Activated B cell treated with CpG ODN at 0.5 μM for 24 hours (primary cell): Measurements from ENCODE around the gene CALN1. TPM values are rescaled to one million over a fixed set of nuclear protein-coding genes. Genes with fewer than 3 reads are reported as not detected.

Source experiments
- ATAC-seq: fragments of 200-7000 bp; cut with Tn5 transposase; one replicate; pipeline ENCODE4 v1.10.0; 2021; ENCODE audit warnings: low read depth, mild to moderate bottlenecking, moderate library complexity
- CTCF ChIA-PET: fragments of 350-600 bp; sonication (Branson Sonifier 250); formaldehyde crosslinking; loops from one replicate; lab custom pipeline; 2021; ENCODE audit warnings: antibody characterized with exemption; lab: Charles Lee
- POLR2A ChIA-PET: fragments of 350-600 bp; sonication (Branson Sonifier 250); formaldehyde crosslinking; loops from one replicate; lab custom pipeline; 2021; ENCODE audit warnings: antibody characterized with exemption; lab: Charles Lee
- DNase-seq: peaks from one replicate; pipeline ENCODE4 v3.0.0; 2022
- H3K27ac Mint-ChIP-seq: one replicate; pipeline ENCODE4 v1.8.0; 2020; ENCODE audit warnings: mixed read lengths
- H3K27me3 Mint-ChIP-seq: one replicate; pipeline ENCODE4 v1.8.0; 2021; ENCODE audit warnings: mixed read lengths
- H3K36me3 Mint-ChIP-seq: one replicate; pipeline ENCODE4 v1.8.0; 2021; ENCODE audit warnings: low read depth, mixed read lengths
- H3K4me1 Mint-ChIP-seq: one replicate; pipeline ENCODE4 v1.8.0; 2021; ENCODE audit warnings: mixed read lengths
- H3K4me3 Mint-ChIP-seq: one replicate; pipeline ENCODE4 v1.8.0; 2020; ENCODE audit warnings: mild to moderate bottlenecking, mixed read lengths
- H3K9me3 Mint-ChIP-seq: one replicate; pipeline ENCODE4 v1.8.0; 2020; ENCODE audit warnings: mixed read lengths
- intact Hi-C: fragments of 100-400 bp; cut with micrococcal nuclease; formaldehyde crosslinking; loops from one replicate; pipeline ENCODE4 v1.15.1; 2024
- total RNA-seq: library from RNA; stranded (reverse); gene quantifications from 2 replicates; pipeline ENCODE4 v1.2.3, GENCODE V29; 2022
- TF ChIP-seq, protein P1 (sequence below): fragments of 200-600 bp; IDR thresholded peaks from one replicate; pipeline ENCODE4 v1.8.0; 2022; ENCODE audit warnings: antibody characterized with exemption, mild to moderate bottlenecking

Gene CALN1
- total RNA-seq, 1 donor from 2014 or later: not detected

DNA sequence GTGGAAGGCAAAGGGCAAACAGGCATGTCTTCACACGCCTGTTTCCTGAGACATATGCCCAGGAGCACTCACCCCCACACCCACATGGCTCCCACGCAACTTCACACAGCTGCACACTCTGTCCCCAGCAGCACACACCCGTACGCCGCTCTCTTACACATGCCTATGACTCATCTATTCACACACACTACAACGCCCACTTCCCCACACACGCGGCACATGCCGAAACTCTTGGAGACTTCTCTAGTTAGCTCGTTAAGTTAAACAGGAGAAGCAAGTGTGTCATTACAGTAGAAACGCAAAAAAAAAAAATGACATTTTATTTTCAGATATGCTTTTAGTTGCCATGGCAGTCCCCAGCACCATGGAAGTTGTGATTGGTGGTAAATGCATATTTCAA lies 6.7 kb downstream of the CALN1 start:
- DNase-seq (no peak), ATAC-seq (no peak)
- TF ChIP-seq, protein P1, sequence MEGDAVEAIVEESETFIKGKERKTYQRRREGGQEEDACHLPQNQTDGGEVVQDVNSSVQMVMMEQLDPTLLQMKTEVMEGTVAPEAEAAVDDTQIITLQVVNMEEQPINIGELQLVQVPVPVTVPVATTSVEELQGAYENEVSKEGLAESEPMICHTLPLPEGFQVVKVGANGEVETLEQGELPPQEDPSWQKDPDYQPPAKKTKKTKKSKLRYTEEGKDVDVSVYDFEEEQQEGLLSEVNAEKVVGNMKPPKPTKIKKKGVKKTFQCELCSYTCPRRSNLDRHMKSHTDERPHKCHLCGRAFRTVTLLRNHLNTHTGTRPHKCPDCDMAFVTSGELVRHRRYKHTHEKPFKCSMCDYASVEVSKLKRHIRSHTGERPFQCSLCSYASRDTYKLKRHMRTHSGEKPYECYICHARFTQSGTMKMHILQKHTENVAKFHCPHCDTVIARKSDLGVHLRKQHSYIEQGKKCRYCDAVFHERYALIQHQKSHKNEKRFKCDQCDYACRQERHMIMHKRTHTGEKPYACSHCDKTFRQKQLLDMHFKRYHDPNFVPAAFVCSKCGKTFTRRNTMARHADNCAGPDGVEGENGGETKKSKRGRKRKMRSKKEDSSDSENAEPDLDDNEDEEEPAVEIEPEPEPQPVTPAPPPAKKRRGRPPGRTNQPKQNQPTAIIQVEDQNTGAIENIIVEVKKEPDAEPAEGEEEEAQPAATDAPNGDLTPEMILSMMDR: no peak
- intact Hi-C loops: no loop called here
- no peaks in the 10 kb centered on the region for H3K9me3 Mint-ChIP-seq
- no peaks in the 10 kb centered on the region for H3K36me3 Mint-ChIP-seq
- H3K27ac Mint-ChIP-seq: no peak overlapping the region
- ChIA-PET CTCF (no interaction called here), POLR2A (no interaction called here)
- H3K4me1 Mint-ChIP-seq: no peaks in the 10 kb centered on the region
- no peak overlapping the region for H3K4me3 Mint-ChIP-seq
- H3K27me3 Mint-ChIP-seq: peaks cover 15% of the 10 kb centered on the region

GRCh38 chr7:72404743-72405142 lies 7.4 kb downstream of the CALN1 start:
- H3K4me3 Mint-ChIP-seq: no peak overlapping the region
- no peaks in the 10 kb centered on the region for H3K9me3 Mint-ChIP-seq
- no peak for ATAC-seq
- TF ChIP-seq, protein P1: no peak
- no peaks in the 10 kb centered on the region for H3K36me3 Mint-ChIP-seq
- H3K27ac Mint-ChIP-seq: no peak overlapping the region
- POLR2A ChIA-PET: no interaction called here
- CTCF ChIA-PET: no interaction called here
- H3K4me1 Mint-ChIP-seq: no peaks in the 10 kb centered on the region
- peaks cover 15% of the 10 kb centered on the region for H3K27me3 Mint-ChIP-seq
- intact Hi-C loops: no loop called here
- DNase-seq: no peak

GRCh38 chr7:72403458-72404076 lies 8.6 kb downstream of the CALN1 start:
- intact Hi-C loops: no loop called here
- CTCF ChIA-PET: no interaction called here
- Mint-ChIP-seq H3K4me1 (no peaks in the 10 kb centered on the region), H3K36me3 (no peaks in the 10 kb centered on the region), H3K27ac (no peak overlapping the region), H3K4me3 (no peak overlapping the region), H3K27me3 (peaks cover 15% of the 10 kb centered on the region), H3K9me3 (no peaks in the 10 kb centered on the region)
- DNase-seq: no peak
- no peak for ATAC-seq
- TF ChIP-seq, protein P1: no peak
- POLR2A ChIA-PET: interaction anchor here (0.7 kb wide), 1 partner anchor 14 kb away, joined by 3 read pairs; no protein-coding TSS in a partner anchor

DNA sequence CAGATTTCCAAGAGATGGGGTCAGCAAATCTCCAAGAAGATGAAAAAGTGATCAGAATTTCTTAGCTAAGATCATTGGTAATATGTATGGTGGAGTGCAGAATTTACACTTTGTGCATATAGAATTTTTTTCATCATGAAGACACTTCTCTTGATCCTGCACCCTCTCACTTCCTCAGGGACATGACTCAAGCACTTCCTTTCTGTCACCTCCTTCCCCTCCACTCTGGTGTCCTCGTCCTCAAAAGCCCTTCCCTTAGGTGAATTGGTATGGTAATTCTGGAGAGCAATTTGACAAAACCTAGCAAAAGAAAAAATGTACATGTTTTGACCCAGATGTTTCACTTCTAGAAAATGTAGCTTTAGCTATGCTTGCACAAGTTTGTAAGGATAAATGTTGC lies 18.1 kb downstream of the CALN1 start:
- no peaks in the 10 kb centered on the region for H3K4me1 Mint-ChIP-seq
- ATAC-seq (no peak), DNase-seq (no peak)
- no peak overlapping the region for H3K27ac Mint-ChIP-seq
- intact Hi-C loops: no loop called here
- TF ChIP-seq, protein P1: no peak
- no peaks in the 10 kb centered on the region for H3K27me3 Mint-ChIP-seq
- CTCF ChIA-PET: no interaction called here
- POLR2A ChIA-PET: no interaction called here
- no peak overlapping the region for H3K4me3 Mint-ChIP-seq
- H3K9me3 Mint-ChIP-seq: peaks cover 2% of the 10 kb centered on the region
- H3K36me3 Mint-ChIP-seq: no peaks in the 10 kb centered on the region

- no peak overlapping the region for H3K4me3 Mint-ChIP-seq
- no peak overlapping the region for H3K27ac Mint-ChIP-seq
- ChIA-PET CTCF (no interaction called here), POLR2A (no interaction called here)
- intact Hi-C loops: no loop called here
- TF ChIP-seq, protein P1: no peak
- H3K36me3 Mint-ChIP-seq: no peaks in the 10 kb centered on the region
- no peaks in the 10 kb centered on the region for H3K4me1 Mint-ChIP-seq
- DNase-seq: no peak
- no peak for ATAC-seq
- no peaks in the 10 kb centered on the region for H3K9me3 Mint-ChIP-seq
- H3K27me3 Mint-ChIP-seq: no peaks in the 10 kb centered on the region
These were observed 20.2 kb downstream of the CALN1 start for GRCh38 chr7:72391821-72392377.
